ENCODE results near the gene DNAL4.

The DNAL4 gene

DNA sequence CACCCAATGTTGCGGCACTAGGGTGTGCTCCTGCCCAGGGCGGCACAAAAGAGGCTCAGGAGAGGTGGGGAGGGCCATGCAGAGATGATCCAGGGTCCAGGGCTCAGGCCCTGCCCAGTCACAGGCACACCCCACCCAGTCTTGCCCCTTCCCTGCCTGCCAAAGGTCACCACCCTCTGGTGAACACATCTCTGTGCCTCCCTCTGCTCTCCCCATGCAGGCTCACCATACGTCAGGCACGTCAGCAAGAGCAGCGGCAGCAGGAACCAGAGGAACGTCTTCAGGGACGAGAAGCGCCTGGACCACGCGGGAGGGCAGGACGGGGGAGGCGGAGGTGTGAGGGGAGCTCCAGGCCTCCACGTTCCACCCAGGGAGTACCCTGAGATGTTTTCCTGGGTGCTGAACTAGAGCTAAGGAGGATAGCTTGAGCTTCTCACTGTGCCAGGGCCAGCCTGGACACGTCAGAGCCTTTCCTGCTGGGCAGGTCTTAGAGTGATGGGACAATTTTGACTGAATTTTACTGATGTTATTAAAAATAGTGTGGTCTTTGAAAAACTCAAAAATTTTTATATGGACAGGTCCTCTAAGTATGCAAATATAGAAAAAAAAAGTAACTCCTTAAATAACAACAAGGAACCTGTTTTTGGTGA, 45.3 kb downstream of the DNAL4 start:
- no peaks in the 10 kb centered on the region for H3K9me3 ChIP-seq (ENCODE audit: low read length)
- H3K4me3 ChIP-seq (ENCODE audit: low read length), result no peak overlapping the region
- no peaks in the 10 kb centered on the region for H3K4me1 ChIP-seq (ENCODE audit: insufficient read depth, low read length)
- peaks cover 78% of the 10 kb centered on the region for H3K36me3 ChIP-seq (ENCODE audit: insufficient read depth, low read length)
- H2AFZ ChIP-seq (ENCODE audit: low read depth, low read length), result no peak overlapping the region
- no peaks in the 10 kb centered on the region for H3K27me3 ChIP-seq (ENCODE audit: insufficient read depth, low read length)

DNA sequence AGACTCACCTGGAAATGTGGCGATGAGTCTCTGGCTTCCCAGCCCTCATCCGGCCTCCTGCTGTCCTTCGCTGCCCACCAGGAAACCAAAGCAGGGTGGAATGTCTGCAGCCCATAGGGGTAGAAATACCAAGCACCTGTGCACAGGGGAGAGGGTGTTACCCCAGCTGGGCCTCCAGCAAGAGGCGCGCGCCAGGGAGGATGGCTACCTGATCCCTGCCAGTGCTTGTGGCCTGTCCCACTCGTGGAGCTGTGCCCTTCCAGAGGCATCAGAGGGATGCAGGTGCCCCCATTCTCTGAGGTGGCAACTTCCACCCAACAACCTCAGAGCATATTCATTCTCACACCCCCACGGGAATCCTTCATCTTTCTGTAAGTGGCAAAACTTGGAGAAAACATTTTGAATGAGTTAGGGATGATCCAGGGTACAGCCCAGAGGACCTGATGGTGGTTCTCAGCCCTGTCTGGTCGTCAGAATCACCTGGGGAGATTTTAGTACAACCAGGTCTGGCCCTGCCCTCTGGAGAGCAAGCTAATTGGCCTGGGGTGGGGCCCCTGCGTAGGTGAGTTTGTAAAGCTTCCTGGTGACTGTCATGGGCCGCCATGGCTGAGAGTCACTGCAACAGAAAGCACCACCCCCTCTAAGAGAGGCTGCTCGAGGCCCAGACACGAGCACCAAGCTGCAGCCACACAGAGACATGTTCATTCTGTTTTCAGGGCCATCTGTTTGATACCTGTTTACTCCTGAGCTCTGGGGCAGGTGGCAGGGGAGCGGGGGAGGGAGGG, 48.1 kb downstream of the DNAL4 start:
- Histone ChIP-seq H3K27me3 (ENCODE audit: insufficient read depth, low read length) (no peaks in the 10 kb centered on the region), H2AFZ (ENCODE audit: low read depth, low read length) (no peak overlapping the region), H3K4me1 (ENCODE audit: insufficient read depth, low read length) (no peaks in the 10 kb centered on the region), H3K4me3 (ENCODE audit: low read length) (no peak overlapping the region), H3K9me3 (ENCODE audit: low read length) (no peaks in the 10 kb centered on the region), H3K36me3 (ENCODE audit: insufficient read depth, low read length) (peaks cover 87% of the 10 kb centered on the region)

DNA sequence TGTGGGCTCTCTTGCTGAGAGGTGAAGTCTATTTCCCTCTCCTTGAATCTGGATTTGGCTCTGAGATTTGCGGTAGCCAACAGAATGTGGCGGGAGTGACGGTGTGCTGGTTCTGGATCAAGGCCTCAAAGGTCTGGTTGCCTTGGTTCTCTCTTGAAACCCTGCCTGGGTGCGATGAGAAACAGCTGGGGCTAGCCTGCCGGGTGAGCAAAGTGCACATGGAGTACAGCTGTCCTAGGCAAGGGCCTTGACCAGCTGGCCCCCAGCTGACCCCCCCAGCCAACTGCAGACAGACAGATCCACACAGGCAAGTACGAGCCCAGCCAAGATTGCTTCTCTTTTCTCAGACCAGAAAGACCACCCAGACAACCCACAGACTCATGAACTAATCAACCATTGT, 49.0 kb downstream of the DNAL4 start:
- no peaks in the 10 kb centered on the region for H3K9me3 ChIP-seq (ENCODE audit: low read length)
- no peaks in the 10 kb centered on the region for H3K27me3 ChIP-seq (ENCODE audit: insufficient read depth, low read length)
- no peaks in the 10 kb centered on the region for H3K4me1 ChIP-seq (ENCODE audit: insufficient read depth, low read length)
- H3K36me3 ChIP-seq (ENCODE audit: insufficient read depth, low read length), result peaks cover 86% of the 10 kb centered on the region
- H2AFZ ChIP-seq (ENCODE audit: low read depth, low read length), result no peak overlapping the region
- H3K4me3 ChIP-seq (ENCODE audit: low read length), result no peak overlapping the region

- no peak overlapping the region for H2AFZ ChIP-seq (ENCODE audit: low read depth, low read length)
- no peaks in the 10 kb centered on the region for H3K27me3 ChIP-seq (ENCODE audit: insufficient read depth, low read length)
- H3K9me3 ChIP-seq (ENCODE audit: low read length), result no peaks in the 10 kb centered on the region
- H3K4me1 ChIP-seq (ENCODE audit: insufficient read depth, low read length), result no peaks in the 10 kb centered on the region
- H3K36me3 ChIP-seq (ENCODE audit: insufficient read depth, low read length), result peaks cover 89% of the 10 kb centered on the region
- H3K4me3 ChIP-seq (ENCODE audit: low read length), result no peak overlapping the region
These were observed 51.6 kb downstream of the DNAL4 start for GRCh38 chr22:38742176-38742942.

- Histone ChIP-seq H2AFZ (ENCODE audit: low read depth, low read length) (no peak overlapping the region), H3K4me3 (ENCODE audit: low read length) (no peak overlapping the region), H3K36me3 (ENCODE audit: insufficient read depth, low read length) (peaks cover 95% of the 10 kb centered on the region)
These were observed 52.4 kb downstream of the DNAL4 start for GRCh38 chr22:38741576-38741975.

GRCh38 chr22:38741166-38741565, 52.8 kb downstream of the DNAL4 start:
- H3K9me3 ChIP-seq (ENCODE audit: low read length), result no peaks in the 10 kb centered on the region
- no peak overlapping the region for H3K4me3 ChIP-seq (ENCODE audit: low read length)
- peaks cover 96% of the 10 kb centered on the region for H3K36me3 ChIP-seq (ENCODE audit: insufficient read depth, low read length)
- no peak overlapping the region for H2AFZ ChIP-seq (ENCODE audit: low read depth, low read length)
- no peaks in the 10 kb centered on the region for H3K4me1 ChIP-seq (ENCODE audit: insufficient read depth, low read length)
- H3K27me3 ChIP-seq (ENCODE audit: insufficient read depth, low read length), result no peaks in the 10 kb centered on the region

More at GRCh38 chr22:38741576-38741975, 52.4 kb downstream of the DNAL4 start:
- no peaks in the 10 kb centered on the region for H3K27me3 ChIP-seq (ENCODE audit: insufficient read depth, low read length)
- no peaks in the 10 kb centered on the region for H3K9me3 ChIP-seq (ENCODE audit: low read length)
- no peaks in the 10 kb centered on the region for H3K4me1 ChIP-seq (ENCODE audit: insufficient read depth, low read length)

DNA sequence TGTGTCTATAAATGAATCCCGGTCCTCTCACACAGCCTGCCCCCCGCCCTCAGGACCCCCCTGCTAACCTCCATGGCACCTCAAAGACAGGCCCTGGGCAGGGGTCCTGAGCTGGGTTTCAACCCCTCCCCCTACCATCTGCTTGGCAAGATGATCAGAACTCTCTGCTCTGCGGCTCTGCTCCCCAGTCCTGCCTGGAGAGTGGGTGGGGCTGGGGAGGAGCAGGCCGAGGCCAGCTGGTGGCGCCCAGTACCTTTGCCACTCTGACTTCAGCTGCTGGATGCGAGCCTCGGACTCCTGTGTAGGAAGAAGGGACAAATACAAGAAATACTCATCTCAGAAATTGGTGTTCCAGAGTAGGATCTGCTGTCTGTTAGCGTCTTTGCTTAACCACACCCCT, 53.2 kb downstream of the DNAL4 start:
- peaks cover 98% of the 10 kb centered on the region for H3K36me3 ChIP-seq (ENCODE audit: insufficient read depth, low read length)
- H3K4me1 ChIP-seq (ENCODE audit: insufficient read depth, low read length), result no peaks in the 10 kb centered on the region
- no peak overlapping the region for H2AFZ ChIP-seq (ENCODE audit: low read depth, low read length)
- no peak overlapping the region for H3K4me3 ChIP-seq (ENCODE audit: low read length)
- H3K27me3 ChIP-seq (ENCODE audit: insufficient read depth, low read length), result no peaks in the 10 kb centered on the region
- no peaks in the 10 kb centered on the region for H3K9me3 ChIP-seq (ENCODE audit: low read length)

GRCh38 chr22:38740116-38740723, 53.7 kb downstream of the DNAL4 start:
- no peaks in the 10 kb centered on the region for H3K27me3 ChIP-seq (ENCODE audit: insufficient read depth, low read length)
- H3K4me1 ChIP-seq (ENCODE audit: insufficient read depth, low read length), result no peaks in the 10 kb centered on the region
- no peaks in the 10 kb centered on the region for H3K9me3 ChIP-seq (ENCODE audit: low read length)
- H3K36me3 ChIP-seq (ENCODE audit: insufficient read depth, low read length), result peaks cover 97% of the 10 kb centered on the region
- H2AFZ ChIP-seq (ENCODE audit: low read depth, low read length), result no peak overlapping the region
- no peak overlapping the region for H3K4me3 ChIP-seq (ENCODE audit: low read length)

- Histone ChIP-seq H2AFZ (ENCODE audit: low read depth, low read length) (no peak overlapping the region), H3K27me3 (ENCODE audit: insufficient read depth, low read length) (no peaks in the 10 kb centered on the region), H3K36me3 (ENCODE audit: insufficient read depth, low read length) (peaks cover 93% of the 10 kb centered on the region), H3K4me1 (ENCODE audit: insufficient read depth, low read length) (no peaks in the 10 kb centered on the region), H3K9me3 (ENCODE audit: low read length) (no peaks in the 10 kb centered on the region), H3K4me3 (ENCODE audit: low read length) (no peak overlapping the region)
These were observed 54.5 kb downstream of the DNAL4 start for GRCh38 chr22:38739300-38740055.

GRCh38 chr22:38738475-38739070, 55.4 kb downstream of the DNAL4 start:
- peaks cover 94% of the 10 kb centered on the region for H3K36me3 ChIP-seq (ENCODE audit: insufficient read depth, low read length)
- H3K4me3 ChIP-seq (ENCODE audit: low read length), result no peak overlapping the region
- H3K9me3 ChIP-seq (ENCODE audit: low read length), result no peaks in the 10 kb centered on the region
- H3K4me1 ChIP-seq (ENCODE audit: insufficient read depth, low read length), result no peaks in the 10 kb centered on the region
- H3K27me3 ChIP-seq (ENCODE audit: insufficient read depth, low read length), result no peaks in the 10 kb centered on the region
- H2AFZ ChIP-seq (ENCODE audit: low read depth, low read length), result no peak overlapping the region

DNA sequence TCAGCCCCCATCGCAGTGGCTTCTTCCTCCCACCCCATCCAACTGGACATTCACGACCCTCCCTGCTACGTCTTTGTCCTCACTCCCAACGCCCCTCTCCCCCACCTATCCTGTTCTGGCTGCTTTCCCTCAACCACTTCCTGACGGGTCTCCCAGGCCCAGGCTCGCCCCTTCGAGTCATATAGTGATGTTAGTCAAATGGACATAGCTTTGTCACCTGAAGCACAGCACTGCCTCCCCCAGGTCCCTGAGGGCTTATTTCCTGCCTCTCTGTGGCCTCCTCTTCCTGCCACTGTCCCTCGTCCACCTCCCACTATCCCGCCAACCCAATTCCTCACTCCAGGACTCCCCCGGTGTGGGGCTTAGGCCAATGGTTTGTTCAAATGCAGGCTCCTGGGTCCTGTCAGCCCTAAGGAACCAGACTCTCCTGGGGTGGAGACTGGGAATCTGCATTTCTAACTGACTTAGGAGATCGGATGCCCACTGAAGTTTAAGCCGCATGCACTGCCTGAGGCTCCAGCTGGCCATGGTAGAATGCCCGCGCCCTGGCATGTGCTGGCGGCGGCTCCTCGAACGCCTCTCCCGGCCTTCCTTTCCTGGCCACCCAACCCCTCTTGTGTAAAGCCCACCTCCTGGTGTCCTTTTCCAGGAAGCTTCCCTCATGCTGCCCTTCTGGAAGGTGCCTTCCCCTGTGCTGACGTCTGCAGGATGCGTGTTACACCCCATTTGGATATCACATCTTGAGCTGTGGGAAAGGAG, 56.5 kb downstream of the DNAL4 start:
- no peak overlapping the region for H3K4me3 ChIP-seq (ENCODE audit: low read length)

DNA sequence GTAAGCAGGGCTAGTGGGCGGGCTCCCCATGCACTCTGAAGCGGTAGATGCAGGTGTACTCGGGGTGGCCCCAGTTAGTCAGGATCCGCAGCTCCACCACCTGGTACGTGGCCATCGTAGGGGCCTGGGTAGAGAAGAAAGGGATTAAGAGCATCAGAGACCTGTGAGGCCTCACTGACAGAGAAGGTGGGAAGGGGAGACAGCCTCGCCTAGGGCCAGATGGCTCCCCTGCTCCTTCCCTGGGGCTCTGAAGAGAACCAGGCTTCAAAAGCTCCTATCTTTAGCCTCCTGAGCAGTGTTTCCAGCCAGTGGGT, 57.7 kb downstream of the DNAL4 start:
- no peak overlapping the region for H3K4me3 ChIP-seq (ENCODE audit: low read length)
- no peaks in the 10 kb centered on the region for H3K27me3 ChIP-seq (ENCODE audit: insufficient read depth, low read length)
- H3K9me3 ChIP-seq (ENCODE audit: low read length), result no peaks in the 10 kb centered on the region
- H3K36me3 ChIP-seq (ENCODE audit: insufficient read depth, low read length), result peaks cover 84% of the 10 kb centered on the region
- H2AFZ ChIP-seq (ENCODE audit: low read depth, low read length), result no peak overlapping the region
- H3K4me1 ChIP-seq (ENCODE audit: insufficient read depth, low read length), result no peaks in the 10 kb centered on the region

More for the DNA sequence above, 56.5 kb downstream of the DNAL4 start:
- Histone ChIP-seq H2AFZ (ENCODE audit: low read depth, low read length) (no peak overlapping the region), H3K36me3 (ENCODE audit: insufficient read depth, low read length) (peaks cover 84% of the 10 kb centered on the region), H3K9me3 (ENCODE audit: low read length) (no peaks in the 10 kb centered on the region), H3K27me3 (ENCODE audit: insufficient read depth, low read length) (no peaks in the 10 kb centered on the region), H3K4me1 (ENCODE audit: insufficient read depth, low read length) (no peaks in the 10 kb centered on the region)
